Cardiac septum (tissue), 1 donor: ENCODE measurements around the gene OSMR. TPM values are rescaled to one million over a fixed set of nuclear protein-coding genes. Genes with fewer than 3 reads are reported as not detected.

Source experiments
- DNase-seq: peaks from one replicate; pipeline ENCODE4 v3.0.0-alpha.2; 2020; ENCODE audit warnings: low spot score
- intact Hi-C: fragments of 100-400 bp; cut with DNase I; formaldehyde crosslinking; loops from one replicate; pipeline ENCODE4 v1.14.0; 2022
- total RNA-seq: library from RNA; stranded (reverse); fragmentation: NEBNext Ultra II Directional; extraction: Animal tissue kit (Norgen Biotek cat#: 25700); gene quantifications from one replicate; pipeline ENCODE4 v1.2.1, GENCODE V29; 2021
- donor health status: DM: no; HTN: no; CAD: no.

The OSMR gene
- total RNA-seq, 1 donor from 2014 or later = 19.9 TPM

GRCh38 chr5:38866362-38867031, 20.7 kb downstream of the OSMR start:
- intact Hi-C loops = no loop called here
- no peak for DNase-seq

GRCh38 chr5:38867032-38867398, 21.2 kb downstream of the OSMR start:
- intact Hi-C loops = no loop called here
- DNase-seq = no peak

GRCh38 chr5:38867416-38867815, 21.6 kb downstream of the OSMR start:
- no peak for DNase-seq
- intact Hi-C loops = no loop called here

- no peak for DNase-seq
Observed at GRCh38 chr5:38870595-38870994, 24.8 kb downstream of the OSMR start.

GRCh38 chr5:38871058-38871605, 25.3 kb downstream of the OSMR start:
- intact Hi-C loops = no loop called here

More at GRCh38 chr5:38870595-38870994, 24.8 kb downstream of the OSMR start:
- intact Hi-C loops = no loop called here

GRCh38 chr5:38871790-38872551, 26.2 kb downstream of the OSMR start:
- intact Hi-C loops = no loop called here
- no peak for DNase-seq

More at GRCh38 chr5:38871058-38871605, 25.3 kb downstream of the OSMR start:
- DNase-seq = no peak

- intact Hi-C loops = no loop called here
- DNase-seq = no peak
Observed at GRCh38 chr5:38872826-38873225, 27.0 kb downstream of the OSMR start.

- intact Hi-C loops = no loop called here
- DNase-seq = no peak
Observed at GRCh38 chr5:38874948-38875456, 29.2 kb downstream of the OSMR start.

- intact Hi-C loops = no loop called here
Observed at GRCh38 chr5:38878391-38879077, 32.7 kb downstream of the OSMR start.

GRCh38 chr5:38879078-38879460, 33.3 kb downstream of the OSMR start:
- DNase-seq = no peak
- intact Hi-C loops = no loop called here

More at GRCh38 chr5:38878391-38879077, 32.7 kb downstream of the OSMR start:
- DNase-seq = no peak

- intact Hi-C loops = no loop called here
- no peak for DNase-seq
Observed at GRCh38 chr5:38883842-38884241, 38.0 kb downstream of the OSMR start.

- no peak for DNase-seq
- intact Hi-C loops = no loop called here
Observed at GRCh38 chr5:38885208-38885607, 39.4 kb downstream of the OSMR start.

- intact Hi-C loops = no loop called here
- DNase-seq = no peak
Observed at GRCh38 chr5:38888041-38888440, 42.2 kb downstream of the OSMR start.

GRCh38 chr5:38889424-38889823, 43.6 kb downstream of the OSMR start:
- intact Hi-C loops = no loop called here
- DNase-seq = no peak

GRCh38 chr5:38891563-38891962, 45.8 kb downstream of the OSMR start:
- no peak for DNase-seq

GRCh38 chr5:38892363-38892762, 46.6 kb downstream of the OSMR start:
- no peak for DNase-seq
- intact Hi-C loops = no loop called here

More at GRCh38 chr5:38891563-38891962, 45.8 kb downstream of the OSMR start:
- intact Hi-C loops = no loop called here

GRCh38 chr5:38896760-38897159, 50.9 kb downstream of the OSMR start:
- intact Hi-C loops = no loop called here
- no peak for DNase-seq

- intact Hi-C loops = no loop called here
- DNase-seq = no peak
Observed at GRCh38 chr5:38899936-38900335, 54.1 kb downstream of the OSMR start.

- intact Hi-C loops = no loop called here
- DNase-seq = no peak
Observed at GRCh38 chr5:38905516-38905915, 59.7 kb downstream of the OSMR start.

GRCh38 chr5:38906503-38906902, 60.7 kb downstream of the OSMR start:
- intact Hi-C loops = no loop called here

More at GRCh38 chr5:38906503-38906902, 60.7 kb downstream of the OSMR start:
- no peak for DNase-seq
